NCI-H187 (cell line): ENCODE data around the gene EVA1C.
"Not testable (repeated sequence)": the region's sequence is repeated elsewhere in the genome, so short reads cannot be mapped to it uniquely, and the experiment has no call there.

Experiments used
- DNase-seq, 2 experiments: peaks; one replicate each; lab custom pipeline; 2025; lab: John Stamatoyannopoulos, UW

Gene EVA1C

GRCh38 chr21:32462564-32462963 lies 50.1 kb downstream of the EVA1C start:
- not testable (repeated sequence) for DNase-seq

DNA sequence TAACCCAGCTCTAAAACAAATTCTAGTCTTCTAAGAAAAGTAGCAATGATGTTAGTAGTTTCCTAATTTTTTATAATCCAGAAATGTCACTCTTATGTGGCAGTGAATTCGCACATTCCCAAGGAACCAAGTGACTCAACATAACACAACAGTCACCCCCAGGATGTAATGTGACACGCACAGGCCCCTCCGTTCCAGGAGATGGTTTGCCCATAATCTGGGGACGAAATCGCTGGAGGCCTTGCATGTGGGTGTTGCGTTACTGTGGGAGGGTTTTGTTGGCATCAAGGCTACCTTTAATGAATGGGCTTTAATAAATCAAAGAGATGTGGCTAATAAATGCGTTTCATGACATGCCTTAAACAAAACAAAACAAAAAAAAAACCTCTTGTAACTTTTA lies 50.9 kb downstream of the EVA1C start:
- DNase-seq = no peak

- no peak for DNase-seq
Measured at GRCh38 chr21:32463889-32464300, 51.4 kb downstream of the EVA1C start.

- no peak for DNase-seq
Measured at GRCh38 chr21:32467291-32467690, 54.8 kb downstream of the EVA1C start.

DNA sequence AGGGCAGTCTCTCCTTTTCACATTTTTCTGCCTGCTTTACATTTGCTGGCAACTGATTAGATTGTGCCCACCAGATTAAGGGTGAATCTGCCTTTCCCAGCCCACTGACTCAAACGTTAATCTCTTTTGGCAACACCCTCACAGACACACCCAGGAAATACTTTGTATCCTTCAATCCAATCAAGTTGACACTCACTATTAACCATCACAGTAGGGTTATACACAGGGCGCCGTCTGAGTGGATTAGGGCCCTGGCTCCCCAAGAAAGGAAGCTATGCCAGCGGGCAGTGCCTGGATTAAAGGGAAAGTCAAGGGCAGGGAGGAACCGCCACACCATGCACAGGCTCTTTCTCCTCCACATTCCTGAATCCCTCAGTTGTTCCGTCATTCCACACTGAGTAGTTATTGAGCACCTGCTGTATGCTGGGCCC lies 56.2 kb downstream of the EVA1C start:
- no peak for DNase-seq

GRCh38 chr21:32469628-32470027 lies 57.1 kb downstream of the EVA1C start:
- no peak for DNase-seq

GRCh38 chr21:32470206-32470605 lies 57.7 kb downstream of the EVA1C start:
- DNase-seq = no peak

- DNase-seq = no peak
Measured at GRCh38 chr21:32472890-32473765, 60.6 kb downstream of the EVA1C start.

DNA sequence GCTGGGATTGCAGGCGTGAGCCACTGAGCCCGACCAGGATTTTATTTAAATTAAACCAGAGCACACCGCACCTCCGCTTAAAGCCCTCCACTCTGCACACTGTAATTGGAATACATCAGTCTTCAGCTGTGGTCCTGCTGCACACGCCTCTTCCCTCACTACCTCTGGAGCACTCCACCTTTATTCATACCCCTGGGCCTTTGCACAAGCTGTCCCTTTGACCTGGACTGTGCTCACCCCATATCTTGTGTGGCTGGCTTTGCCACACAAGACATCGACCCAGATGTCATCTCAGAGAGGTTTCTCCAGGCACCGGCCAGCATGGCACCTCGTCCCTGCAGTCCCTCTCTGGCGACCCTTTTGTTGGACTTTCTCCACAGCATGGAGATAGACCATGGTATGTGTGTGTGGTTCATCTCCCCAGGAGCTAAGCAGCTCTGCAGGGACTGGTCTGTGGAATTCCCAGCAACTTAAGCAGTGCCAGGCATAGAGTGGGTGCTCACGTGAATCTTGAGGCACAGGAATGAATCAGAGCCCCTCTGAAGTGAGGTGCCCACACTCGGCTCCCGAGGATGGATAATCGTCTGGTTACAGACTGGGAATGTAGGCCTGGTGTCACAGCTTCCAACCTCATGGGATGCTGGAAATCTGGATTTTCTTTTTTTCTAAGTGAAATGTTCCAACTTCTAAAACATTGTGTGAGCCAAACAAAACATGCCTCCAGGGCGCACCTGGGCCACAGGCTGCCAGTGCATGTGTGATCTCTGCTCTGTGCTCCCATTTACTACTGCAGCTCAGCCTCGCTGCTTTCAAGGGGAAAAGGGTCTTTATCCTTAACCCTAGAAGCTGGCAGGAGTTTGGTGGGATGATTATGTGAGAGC lies 61.9 kb downstream of the EVA1C start:
- no peak for DNase-seq

DNA sequence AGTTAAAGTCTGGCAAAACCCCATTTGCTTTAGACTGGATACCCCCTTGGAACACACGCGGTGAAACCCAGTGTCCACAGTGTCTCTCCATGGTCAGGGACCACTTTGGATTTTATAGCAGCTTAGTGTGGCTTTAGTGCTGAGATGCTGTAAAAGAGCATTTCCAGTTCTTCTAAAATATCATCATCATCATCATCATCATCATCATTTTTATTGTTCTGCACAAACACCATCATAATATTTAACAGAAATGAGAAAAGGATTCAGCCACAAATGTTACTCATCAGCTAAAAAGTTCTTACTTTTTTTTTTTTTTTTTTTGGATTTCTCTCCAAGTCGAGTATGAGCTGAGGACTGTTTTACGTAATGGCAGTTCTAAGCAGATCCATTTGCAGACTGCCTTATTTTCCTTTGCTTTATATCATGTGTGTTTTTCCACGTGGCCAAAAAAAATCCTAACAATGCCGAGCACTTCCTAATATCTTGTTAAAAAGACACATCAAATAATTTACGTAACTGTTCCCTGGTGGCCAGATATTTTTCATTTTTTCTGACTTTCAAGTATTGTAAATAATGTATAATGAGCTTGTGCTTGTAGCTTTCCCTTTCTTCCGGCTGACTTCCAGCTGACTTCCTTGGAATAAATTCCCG lies 62.8 kb downstream of the EVA1C start:
- DNase-seq = no peak

- no peak for DNase-seq
Measured at GRCh38 chr21:32476661-32477423, 64.3 kb downstream of the EVA1C start.

GRCh38 chr21:32477424-32477745 lies 64.9 kb downstream of the EVA1C start:
- DNase-seq = no peak

GRCh38 chr21:32481875-32482408 lies 69.4 kb downstream of the EVA1C start:
- DNase-seq = no peak

DNA sequence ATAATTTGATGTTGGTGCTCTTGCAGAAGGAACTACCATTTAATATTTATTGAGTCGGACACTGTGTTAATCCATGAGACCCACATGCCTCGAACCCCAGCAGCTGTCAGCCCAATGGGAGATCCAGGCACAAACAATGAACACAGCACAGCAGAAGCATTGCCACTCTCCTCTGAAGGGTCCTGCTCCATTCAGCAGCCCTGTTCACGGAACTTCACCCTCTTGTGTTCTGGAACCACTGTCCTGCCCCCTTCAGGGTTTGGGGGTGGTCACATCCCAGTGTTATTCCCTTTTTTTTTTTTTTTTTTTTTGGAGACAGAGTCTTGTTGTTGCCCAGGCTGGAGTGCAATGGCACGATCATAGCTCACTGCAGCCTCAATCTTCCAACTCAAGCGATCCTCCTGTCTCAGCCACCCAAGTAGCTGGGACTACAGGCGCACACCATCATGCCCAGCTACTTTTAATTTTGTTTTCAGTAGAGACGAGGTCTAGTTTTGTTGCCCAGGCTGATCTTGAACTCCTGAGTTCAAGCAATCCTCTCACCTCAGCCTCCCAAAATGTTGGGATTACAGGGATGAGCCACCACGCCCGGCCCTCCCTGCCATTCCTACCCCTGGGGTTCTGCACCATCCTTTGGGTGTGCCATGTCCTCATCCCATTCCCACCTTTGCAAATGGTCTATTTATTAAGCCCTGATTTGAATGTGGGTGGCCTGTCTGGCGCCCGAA lies 70.2 kb downstream of the EVA1C start:
- no peak for DNase-seq

GRCh38 chr21:32483293-32483595 lies 70.7 kb downstream of the EVA1C start:
- DNase-seq = no peak

- no peak for DNase-seq
Measured at GRCh38 chr21:32484706-32485380, 72.3 kb downstream of the EVA1C start.

DNA sequence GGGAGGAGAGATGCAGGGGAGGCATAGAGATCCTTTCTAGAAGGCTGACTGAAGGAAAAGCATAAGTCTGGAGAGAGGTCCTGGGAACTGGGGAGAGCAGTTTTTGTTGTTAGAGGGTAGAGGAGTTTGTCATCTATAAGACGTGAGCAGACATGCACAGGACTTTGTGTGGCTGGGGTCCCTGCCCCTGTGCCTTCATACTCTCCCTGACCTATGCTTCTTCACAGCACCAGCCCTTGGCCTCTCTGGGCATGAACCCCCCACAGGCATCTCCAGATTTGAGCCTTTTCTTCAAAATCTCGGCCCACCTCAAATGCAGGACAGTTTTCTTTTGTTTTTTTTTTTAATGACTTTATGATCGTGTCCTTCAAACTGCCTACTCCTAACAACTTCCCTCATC lies 79.9 kb downstream of the EVA1C start:
- no peak for DNase-seq

DNA sequence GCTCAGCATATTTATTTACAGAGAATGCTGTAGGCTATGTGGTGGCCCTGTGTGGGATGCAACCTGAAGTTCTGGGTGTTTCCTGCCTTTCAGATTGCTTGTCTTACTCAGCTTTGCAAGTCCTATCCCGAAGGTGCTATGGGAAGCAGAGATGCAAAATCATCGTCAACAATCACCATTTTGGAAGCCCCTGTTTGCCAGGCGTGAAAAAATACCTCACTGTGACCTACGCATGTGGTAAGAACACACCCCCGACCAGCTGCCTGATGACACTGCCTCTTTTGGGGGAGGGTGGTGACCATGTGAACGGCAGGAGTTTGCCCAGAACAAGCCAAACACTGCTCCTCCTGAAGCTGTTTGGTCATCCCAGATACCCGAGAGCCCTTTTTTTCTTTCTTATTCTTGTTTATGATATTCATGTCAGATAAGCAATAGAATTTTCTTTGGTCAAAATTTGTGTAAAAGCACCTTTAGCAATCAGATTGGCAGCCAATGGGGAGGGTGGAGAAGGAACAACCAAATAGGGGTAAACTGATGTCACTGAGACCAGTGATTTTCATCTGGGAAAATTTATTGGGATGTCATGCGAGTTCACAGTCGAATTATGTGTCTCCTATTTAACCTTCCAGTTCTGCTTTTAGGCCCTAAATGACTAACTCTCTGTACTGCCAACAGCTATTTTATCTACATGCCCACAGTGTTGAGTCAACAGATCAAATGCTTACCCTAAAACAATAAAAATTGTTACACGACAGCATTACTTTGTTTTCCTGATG lies 82.6 kb downstream of the EVA1C start:
- DNase-seq = no peak

DNA sequence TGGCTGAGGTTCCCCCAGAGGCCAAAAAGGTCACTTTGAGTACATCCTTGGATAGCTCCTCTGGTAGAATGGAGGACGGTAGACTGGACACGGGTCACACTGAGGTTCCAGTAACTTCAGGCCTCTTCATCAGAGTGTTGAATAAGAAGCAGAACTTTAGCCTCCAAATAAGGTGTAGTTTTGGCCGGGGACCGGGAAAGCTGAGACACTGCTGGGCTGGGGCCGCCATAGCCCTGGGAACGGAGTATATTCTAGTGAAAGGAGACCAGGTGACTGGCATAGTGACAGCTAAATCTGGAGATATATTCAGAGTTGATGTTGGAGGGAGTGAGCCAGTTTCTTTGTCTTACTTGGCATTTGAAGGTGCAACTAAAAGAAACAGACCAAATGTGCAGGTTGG lies 84.1 kb downstream of the EVA1C start:
- no peak for DNase-seq
